GM23338 (cell line): ENCODE measurements around the gene CD247. TPM values are rescaled to one million over a fixed set of nuclear protein-coding genes. Genes with fewer than 3 reads are reported as not detected.

Experiments
- NANOG ChIP-seq: IDR thresholded peaks from 2 replicates; pipeline ENCODE4 v1.6.1; 2016; ENCODE audit warnings: antibody characterized with exemption, borderline replicate concordance
- polyA plus RNA-seq: library from polyadenylated mRNA; unstranded; fragments of >200 nt; fragmentation: Nextera tagmentation; extraction: Ambion mirVana; gene quantifications from 2 replicates; pipeline ENCODE4 v1.2.1, GENCODE V29; 2016
- total RNA-seq: library from RNA; depleted of rRNA; stranded (reverse); fragments of >200 nt; shearing (Covaris generic); gene quantifications from 2 replicates; pipeline ENCODE4 v1.2.3, GENCODE V29; 2014
- TF ChIP-seq, protein P1 (sequence below): fragments of 250-450 bp; sonication (Bioruptor Pico); IDR thresholded peaks from 2 replicates; pipeline ENCODE4 v1.5.0; 2020; ENCODE audit warnings: mild to moderate bottlenecking, moderate library complexity
- TF ChIP-seq, protein P2 (sequence below): IDR thresholded peaks from one replicate; pipeline ENCODE4 v1.6.1; 2018; ENCODE audit warnings: antibody characterized with exemption; ENCODE audit not compliant: unreplicated experiment

CD247 gene
- total and polyA plus RNA-seq, 2 experiments from 2014 or later = 1.2 to 1.4 TPM

DNA sequence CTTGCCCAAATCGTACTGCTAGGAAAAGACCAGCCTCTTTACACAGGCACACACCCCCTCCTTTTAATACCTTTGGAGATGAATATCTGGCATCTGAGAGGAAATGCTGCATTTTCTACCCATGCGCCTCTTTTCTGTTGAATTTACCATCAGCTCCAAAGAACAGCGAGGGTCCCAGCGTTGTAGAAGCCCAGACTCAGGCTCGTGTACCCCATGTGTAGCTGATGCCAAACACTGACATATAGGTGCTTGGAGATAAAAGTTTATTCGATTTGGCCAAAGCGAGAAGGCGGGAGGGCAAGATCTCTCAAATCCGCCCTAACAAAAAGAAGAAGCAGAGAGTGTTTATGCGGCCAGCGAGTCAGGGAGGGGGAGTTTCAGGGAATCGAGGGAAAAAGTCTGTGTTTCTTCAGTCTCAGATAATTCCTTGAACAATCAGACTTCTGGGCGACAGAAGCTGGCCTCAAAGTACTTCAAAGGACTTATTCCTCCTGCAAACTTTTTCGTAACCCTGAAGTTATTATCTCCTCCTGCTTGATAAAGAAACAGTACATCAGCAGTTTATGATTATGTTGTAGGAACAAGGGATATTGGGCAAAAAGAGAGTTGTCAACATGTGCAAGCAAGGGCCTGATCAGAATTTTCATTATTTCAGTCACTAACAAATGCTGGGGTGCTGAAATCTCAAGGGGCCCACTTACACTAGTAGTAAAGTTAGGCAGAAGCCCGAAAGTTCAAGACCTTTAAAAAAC is 35.9 kb upstream of the CD247 start (continued):
- TF ChIP-seq, protein P1, sequence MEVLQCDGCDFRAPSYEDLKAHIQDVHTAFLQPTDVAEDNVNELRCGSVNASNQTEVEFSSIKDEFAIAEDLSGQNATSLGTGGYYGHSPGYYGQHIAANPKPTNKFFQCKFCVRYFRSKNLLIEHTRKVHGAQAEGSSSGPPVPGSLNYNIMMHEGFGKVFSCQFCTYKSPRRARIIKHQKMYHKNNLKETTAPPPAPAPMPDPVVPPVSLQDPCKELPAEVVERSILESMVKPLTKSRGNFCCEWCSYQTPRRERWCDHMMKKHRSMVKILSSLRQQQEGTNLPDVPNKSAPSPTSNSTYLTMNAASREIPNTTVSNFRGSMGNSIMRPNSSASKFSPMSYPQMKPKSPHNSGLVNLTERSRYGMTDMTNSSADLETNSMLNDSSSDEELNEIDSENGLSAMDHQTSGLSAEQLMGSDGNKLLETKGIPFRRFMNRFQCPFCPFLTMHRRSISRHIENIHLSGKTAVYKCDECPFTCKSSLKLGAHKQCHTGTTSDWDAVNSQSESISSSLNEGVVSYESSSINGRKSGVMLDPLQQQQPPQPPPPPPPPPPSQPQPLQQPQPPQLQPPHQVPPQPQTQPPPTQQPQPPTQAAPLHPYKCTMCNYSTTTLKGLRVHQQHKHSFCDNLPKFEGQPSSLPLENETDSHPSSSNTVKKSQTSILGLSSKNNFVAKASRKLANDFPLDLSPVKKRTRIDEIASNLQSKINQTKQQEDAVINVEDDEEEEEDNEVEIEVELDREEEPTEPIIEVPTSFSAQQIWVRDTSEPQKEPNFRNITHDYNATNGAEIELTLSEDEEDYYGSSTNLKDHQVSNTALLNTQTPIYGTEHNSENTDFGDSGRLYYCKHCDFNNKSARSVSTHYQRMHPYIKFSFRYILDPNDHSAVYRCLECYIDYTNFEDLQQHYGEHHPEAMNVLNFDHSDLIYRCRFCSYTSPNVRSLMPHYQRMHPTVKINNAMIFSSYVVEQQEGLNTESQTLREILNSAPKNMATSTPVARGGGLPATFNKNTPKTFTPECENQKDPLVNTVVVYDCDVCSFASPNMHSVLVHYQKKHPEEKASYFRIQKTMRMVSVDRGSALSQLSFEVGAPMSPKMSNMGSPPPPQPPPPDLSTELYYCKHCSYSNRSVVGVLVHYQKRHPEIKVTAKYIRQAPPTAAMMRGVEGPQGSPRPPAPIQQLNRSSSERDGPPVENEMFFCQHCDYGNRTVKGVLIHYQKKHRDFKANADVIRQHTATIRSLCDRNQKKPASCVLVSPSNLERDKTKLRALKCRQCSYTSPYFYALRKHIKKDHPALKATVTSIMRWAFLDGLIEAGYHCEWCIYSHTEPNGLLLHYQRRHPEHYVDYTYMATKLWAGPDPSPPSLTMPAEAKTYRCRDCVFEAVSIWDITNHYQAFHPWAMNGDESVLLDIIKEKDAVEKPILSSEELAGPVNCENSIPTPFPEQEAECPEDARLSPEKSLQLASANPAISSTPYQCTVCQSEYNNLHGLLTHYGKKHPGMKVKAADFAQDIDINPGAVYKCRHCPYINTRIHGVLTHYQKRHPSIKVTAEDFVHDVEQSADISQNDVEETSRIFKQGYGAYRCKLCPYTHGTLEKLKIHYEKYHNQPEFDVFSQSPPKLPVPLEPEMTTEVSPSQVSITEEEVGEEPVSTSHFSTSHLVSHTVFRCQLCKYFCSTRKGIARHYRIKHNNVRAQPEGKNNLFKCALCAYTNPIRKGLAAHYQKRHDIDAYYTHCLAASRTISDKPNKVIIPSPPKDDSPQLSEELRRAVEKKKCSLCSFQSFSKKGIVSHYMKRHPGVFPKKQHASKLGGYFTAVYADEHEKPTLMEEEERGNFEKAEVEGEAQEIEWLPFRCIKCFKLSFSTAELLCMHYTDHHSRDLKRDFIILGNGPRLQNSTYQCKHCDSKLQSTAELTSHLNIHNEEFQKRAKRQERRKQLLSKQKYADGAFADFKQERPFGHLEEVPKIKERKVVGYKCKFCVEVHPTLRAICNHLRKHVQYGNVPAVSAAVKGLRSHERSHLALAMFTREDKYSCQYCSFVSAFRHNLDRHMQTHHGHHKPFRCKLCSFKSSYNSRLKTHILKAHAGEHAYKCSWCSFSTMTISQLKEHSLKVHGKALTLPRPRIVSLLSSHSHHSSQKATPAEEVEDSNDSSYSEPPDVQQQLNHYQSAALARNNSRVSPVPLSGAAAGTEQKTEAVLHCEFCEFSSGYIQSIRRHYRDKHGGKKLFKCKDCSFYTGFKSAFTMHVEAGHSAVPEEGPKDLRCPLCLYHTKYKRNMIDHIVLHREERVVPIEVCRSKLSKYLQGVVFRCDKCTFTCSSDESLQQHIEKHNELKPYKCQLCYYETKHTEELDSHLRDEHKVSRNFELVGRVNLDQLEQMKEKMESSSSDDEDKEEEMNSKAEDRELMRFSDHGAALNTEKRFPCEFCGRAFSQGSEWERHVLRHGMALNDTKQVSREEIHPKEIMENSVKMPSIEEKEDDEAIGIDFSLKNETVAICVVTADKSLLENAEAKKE = no peak
- TF ChIP-seq, protein P2, sequence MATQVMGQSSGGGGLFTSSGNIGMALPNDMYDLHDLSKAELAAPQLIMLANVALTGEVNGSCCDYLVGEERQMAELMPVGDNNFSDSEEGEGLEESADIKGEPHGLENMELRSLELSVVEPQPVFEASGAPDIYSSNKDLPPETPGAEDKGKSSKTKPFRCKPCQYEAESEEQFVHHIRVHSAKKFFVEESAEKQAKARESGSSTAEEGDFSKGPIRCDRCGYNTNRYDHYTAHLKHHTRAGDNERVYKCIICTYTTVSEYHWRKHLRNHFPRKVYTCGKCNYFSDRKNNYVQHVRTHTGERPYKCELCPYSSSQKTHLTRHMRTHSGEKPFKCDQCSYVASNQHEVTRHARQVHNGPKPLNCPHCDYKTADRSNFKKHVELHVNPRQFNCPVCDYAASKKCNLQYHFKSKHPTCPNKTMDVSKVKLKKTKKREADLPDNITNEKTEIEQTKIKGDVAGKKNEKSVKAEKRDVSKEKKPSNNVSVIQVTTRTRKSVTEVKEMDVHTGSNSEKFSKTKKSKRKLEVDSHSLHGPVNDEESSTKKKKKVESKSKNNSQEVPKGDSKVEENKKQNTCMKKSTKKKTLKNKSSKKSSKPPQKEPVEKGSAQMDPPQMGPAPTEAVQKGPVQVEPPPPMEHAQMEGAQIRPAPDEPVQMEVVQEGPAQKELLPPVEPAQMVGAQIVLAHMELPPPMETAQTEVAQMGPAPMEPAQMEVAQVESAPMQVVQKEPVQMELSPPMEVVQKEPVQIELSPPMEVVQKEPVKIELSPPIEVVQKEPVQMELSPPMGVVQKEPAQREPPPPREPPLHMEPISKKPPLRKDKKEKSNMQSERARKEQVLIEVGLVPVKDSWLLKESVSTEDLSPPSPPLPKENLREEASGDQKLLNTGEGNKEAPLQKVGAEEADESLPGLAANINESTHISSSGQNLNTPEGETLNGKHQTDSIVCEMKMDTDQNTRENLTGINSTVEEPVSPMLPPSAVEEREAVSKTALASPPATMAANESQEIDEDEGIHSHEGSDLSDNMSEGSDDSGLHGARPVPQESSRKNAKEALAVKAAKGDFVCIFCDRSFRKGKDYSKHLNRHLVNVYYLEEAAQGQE = no peak
- no peak for TF ChIP-seq NANOG
